ENCODE data around the gene ZKSCAN3.
"Not testable (repeated sequence)": the region's sequence is repeated elsewhere in the genome, so short reads cannot be mapped to it uniquely, and the experiment has no call there.

Gene ZKSCAN3

GRCh38 chr6:28355743-28356665 lies 6.3 kb downstream of the ZKSCAN3 start:
- Histone ChIP-seq H3K36me3 (ENCODE audit: control insufficient read depth, insufficient read depth, low read length) (no peaks in the 10 kb centered on the region), H3K27me3 (ENCODE audit: control insufficient read depth, insufficient read depth, low read length, poor library complexity, severe bottlenecking) (no peaks in the 10 kb centered on the region), H3K27ac (ENCODE audit: insufficient read depth, low read depth, low read length, poor library complexity, severe bottlenecking) (no peak overlapping the region), H3K9me3 (ENCODE audit: control insufficient read depth, low read length) (no peaks in the 10 kb centered on the region), H3K4me1 (ENCODE audit: control insufficient read depth, insufficient read depth, low read length) (no peaks in the 10 kb centered on the region), H3K4me3 (ENCODE audit: insufficient read depth, low read depth, low read length) (peak overlapping the region; percentile 22)
- 31 to 32% methylated on average over 19 of the region's 19 CpGs for WGBS, 2 experiments

- Histone ChIP-seq H3K4me1 (ENCODE audit: control insufficient read depth, insufficient read depth, low read length) (no peaks in the 10 kb centered on the region), H3K36me3 (ENCODE audit: control insufficient read depth, insufficient read depth, low read length) (no peaks in the 10 kb centered on the region), H3K4me3 (ENCODE audit: insufficient read depth, low read depth, low read length) (no peak overlapping the region), H3K9me3 (ENCODE audit: control insufficient read depth, low read length) (no peaks in the 10 kb centered on the region), H3K27ac (ENCODE audit: insufficient read depth, low read depth, low read length, poor library complexity, severe bottlenecking) (no peak overlapping the region), H3K27me3 (ENCODE audit: control insufficient read depth, insufficient read depth, low read length, poor library complexity, severe bottlenecking) (no peaks in the 10 kb centered on the region)
- WGBS, 2 experiments: 89 to 94% methylated on average over 7 of the region's 7 CpGs
Observed at GRCh38 chr6:28356666-28357020, 6.9 kb downstream of the ZKSCAN3 start.

GRCh38 chr6:28357036-28357435 lies 7.3 kb downstream of the ZKSCAN3 start:
- no peaks in the 10 kb centered on the region for H3K36me3 ChIP-seq (ENCODE audit: control insufficient read depth, insufficient read depth, low read length)
- 93 to 99% methylated on average over 6 of the region's 6 CpGs for WGBS, 2 experiments
- no peaks in the 10 kb centered on the region for H3K9me3 ChIP-seq (ENCODE audit: control insufficient read depth, low read length)
- H3K27me3 ChIP-seq (ENCODE audit: control insufficient read depth, insufficient read depth, low read length, poor library complexity, severe bottlenecking): no peaks in the 10 kb centered on the region
- H3K4me1 ChIP-seq (ENCODE audit: control insufficient read depth, insufficient read depth, low read length): no peaks in the 10 kb centered on the region
- H3K4me3 ChIP-seq (ENCODE audit: insufficient read depth, low read depth, low read length): no peak overlapping the region
- no peak overlapping the region for H3K27ac ChIP-seq (ENCODE audit: insufficient read depth, low read depth, low read length, poor library complexity, severe bottlenecking)

GRCh38 chr6:28359562-28359961 lies 9.8 kb downstream of the ZKSCAN3 start:
- not testable (repeated sequence) for H3K4me1 ChIP-seq (ENCODE audit: control insufficient read depth, insufficient read depth, low read length); H3K27me3 ChIP-seq (ENCODE audit: control insufficient read depth, insufficient read depth, low read length, poor library complexity, severe bottlenecking); H3K4me3 ChIP-seq (ENCODE audit: insufficient read depth, low read depth, low read length); H3K27ac ChIP-seq (ENCODE audit: insufficient read depth, low read depth, low read length, poor library complexity, severe bottlenecking); H3K36me3 ChIP-seq (ENCODE audit: control insufficient read depth, insufficient read depth, low read length); H3K9me3 ChIP-seq (ENCODE audit: control insufficient read depth, low read length)
- WGBS, 2 experiments: 87 to 94% methylated on average over 13 of the region's 16 CpGs

GRCh38 chr6:28360961-28361360 lies 11.2 kb downstream of the ZKSCAN3 start:
- 86 to 100% methylated on average over 1 to 2 of the region's 2 CpGs for WGBS, 2 experiments
- peaks cover 12% of the 10 kb centered on the region for H3K36me3 ChIP-seq (ENCODE audit: control insufficient read depth, insufficient read depth, low read length)

GRCh38 chr6:28365590-28365989 lies 15.8 kb downstream of the ZKSCAN3 start:
- not testable (repeated sequence) for H3K4me1 ChIP-seq (ENCODE audit: control insufficient read depth, insufficient read depth, low read length); H3K27me3 ChIP-seq (ENCODE audit: control insufficient read depth, insufficient read depth, low read length, poor library complexity, severe bottlenecking); H3K27ac ChIP-seq (ENCODE audit: insufficient read depth, low read depth, low read length, poor library complexity, severe bottlenecking); H3K9me3 ChIP-seq (ENCODE audit: control insufficient read depth, low read length); H3K4me3 ChIP-seq (ENCODE audit: insufficient read depth, low read depth, low read length)
- WGBS, 2 experiments: 92 to 96% methylated on average over 4 of the region's 4 CpGs
- peaks cover 18% of the 10 kb centered on the region for H3K36me3 ChIP-seq (ENCODE audit: control insufficient read depth, insufficient read depth, low read length)

More at GRCh38 chr6:28360961-28361360, 11.2 kb downstream of the ZKSCAN3 start:
- Histone ChIP-seq H3K4me3 (ENCODE audit: insufficient read depth, low read depth, low read length) (no peak overlapping the region), H3K27me3 (ENCODE audit: control insufficient read depth, insufficient read depth, low read length, poor library complexity, severe bottlenecking) (no peaks in the 10 kb centered on the region), H3K4me1 (ENCODE audit: control insufficient read depth, insufficient read depth, low read length) (no peaks in the 10 kb centered on the region), H3K9me3 (ENCODE audit: control insufficient read depth, low read length) (no peaks in the 10 kb centered on the region), H3K27ac (ENCODE audit: insufficient read depth, low read depth, low read length, poor library complexity, severe bottlenecking) (no peak overlapping the region)

- peaks cover 18% of the 10 kb centered on the region for H3K36me3 ChIP-seq (ENCODE audit: control insufficient read depth, insufficient read depth, low read length)
- no peaks in the 10 kb centered on the region for H3K27me3 ChIP-seq (ENCODE audit: control insufficient read depth, insufficient read depth, low read length, poor library complexity, severe bottlenecking)
- H3K9me3 ChIP-seq (ENCODE audit: control insufficient read depth, low read length): no peaks in the 10 kb centered on the region
- WGBS, 2 experiments: 87 to 94% methylated on average over 3 to 4 of the region's 4 CpGs
- H3K27ac ChIP-seq (ENCODE audit: insufficient read depth, low read depth, low read length, poor library complexity, severe bottlenecking): no peak overlapping the region
- H3K4me1 ChIP-seq (ENCODE audit: control insufficient read depth, insufficient read depth, low read length): no peaks in the 10 kb centered on the region
- no peak overlapping the region for H3K4me3 ChIP-seq (ENCODE audit: insufficient read depth, low read depth, low read length)
Observed at GRCh38 chr6:28368522-28368921, 18.8 kb downstream of the ZKSCAN3 start.

GRCh38 chr6:28369463-28369862 lies 19.7 kb downstream of the ZKSCAN3 start:
- H3K9me3 ChIP-seq (ENCODE audit: control insufficient read depth, low read length): no peaks in the 10 kb centered on the region
- H3K4me1 ChIP-seq (ENCODE audit: control insufficient read depth, insufficient read depth, low read length): no peaks in the 10 kb centered on the region
- H3K27ac ChIP-seq (ENCODE audit: insufficient read depth, low read depth, low read length, poor library complexity, severe bottlenecking): no peak overlapping the region
- 95 to 98% methylated on average over 3 of the region's 3 CpGs for WGBS, 2 experiments
- H3K36me3 ChIP-seq (ENCODE audit: control insufficient read depth, insufficient read depth, low read length): peaks cover 14% of the 10 kb centered on the region
- H3K27me3 ChIP-seq (ENCODE audit: control insufficient read depth, insufficient read depth, low read length, poor library complexity, severe bottlenecking): no peaks in the 10 kb centered on the region
- H3K4me3 ChIP-seq (ENCODE audit: insufficient read depth, low read depth, low read length): no peak overlapping the region

- H3K27me3 ChIP-seq (ENCODE audit: control insufficient read depth, insufficient read depth, low read length, poor library complexity, severe bottlenecking): no peaks in the 10 kb centered on the region
- WGBS, 2 experiments: 92 to 98% methylated on average over 2 of the region's 2 CpGs
- no peak overlapping the region for H3K27ac ChIP-seq (ENCODE audit: insufficient read depth, low read depth, low read length, poor library complexity, severe bottlenecking)
- no peaks in the 10 kb centered on the region for H3K9me3 ChIP-seq (ENCODE audit: control insufficient read depth, low read length)
- peaks cover 10% of the 10 kb centered on the region for H3K36me3 ChIP-seq (ENCODE audit: control insufficient read depth, insufficient read depth, low read length)
- H3K4me1 ChIP-seq (ENCODE audit: control insufficient read depth, insufficient read depth, low read length): no peaks in the 10 kb centered on the region
- H3K4me3 ChIP-seq (ENCODE audit: insufficient read depth, low read depth, low read length): no peak overlapping the region
Observed at GRCh38 chr6:28370440-28370839, 20.7 kb downstream of the ZKSCAN3 start.

GRCh38 chr6:28371280-28371679 lies 21.5 kb downstream of the ZKSCAN3 start:
- no peaks in the 10 kb centered on the region for H3K9me3 ChIP-seq (ENCODE audit: control insufficient read depth, low read length)
- peaks cover 4% of the 10 kb centered on the region for H3K36me3 ChIP-seq (ENCODE audit: control insufficient read depth, insufficient read depth, low read length)
- H3K4me1 ChIP-seq (ENCODE audit: control insufficient read depth, insufficient read depth, low read length): no peaks in the 10 kb centered on the region
- H3K27me3 ChIP-seq (ENCODE audit: control insufficient read depth, insufficient read depth, low read length, poor library complexity, severe bottlenecking): no peaks in the 10 kb centered on the region
- WGBS, 2 experiments: 94 to 100% methylated on average over 1 of the region's 1 CpG
- H3K4me3 ChIP-seq (ENCODE audit: insufficient read depth, low read depth, low read length): no peak overlapping the region
- no peak overlapping the region for H3K27ac ChIP-seq (ENCODE audit: insufficient read depth, low read depth, low read length, poor library complexity, severe bottlenecking)

All from ectodermal cell (in vitro differentiated cells).